GM12878 (cell line): ENCODE measurements around the gene LARGE1. TPM values are rescaled to one million over a fixed set of nuclear protein-coding genes. Genes with fewer than 3 reads are reported as not detected.
A peak's percentile ranks its signal among the peaks of the same experiment; 100 is the strongest.

Experiments
- ATAC-seq: fragments of 200-7000 bp; cut with Tn5 transposase; 3 replicates; pipeline ENCODE4 v1.9.1; 2020; ENCODE audit warnings: mild to moderate bottlenecking, moderate library complexity
- BruUV-seq: library from RNA; stranded (reverse); fragments of 400-500 nt; replicated peaks from 2 replicates; lab custom pipeline; 2021; lab: Mats Ljungman, UMichigan
- CTCF ChIA-PET: fragments of 300-600 bp; sonication (Branson Sonifier 250); formaldehyde crosslinking; extraction: SDS; loops from one replicate; lab custom pipeline; 2021; ENCODE audit warnings: inconsistent platforms; lab: Yijun Ruan, JAX
- POLR2A ChIA-PET: fragments of 350-600 bp; formaldehyde crosslinking; extraction: SDS; loops from one replicate; lab custom pipeline; 2021; ENCODE audit warnings: inconsistent platforms; lab: Charles Lee
- RAD21 ChIA-PET: fragments of 300-600 bp; sonication (Branson Sonifier 250); formaldehyde crosslinking; loops from one replicate; lab custom pipeline; 2023; ENCODE audit warnings: antibody characterized with exemption; ENCODE audit not compliant: unreplicated experiment; lab: Charles Lee
- SMC1A ChIA-PET: fragments of 300-600 bp; sonication (Branson Sonifier 250); formaldehyde crosslinking; loops from one replicate; lab custom pipeline; 2023; ENCODE audit not compliant: unreplicated experiment, uncharacterized antibody; lab: Charles Lee
- DNase-seq: peaks from one replicate; pipeline ENCODE4 v3.0.0-alpha.2; 2011; ENCODE audit warnings: low read depth, low spot score
- FAIRE-seq: peaks from 3 replicates; lab custom pipeline; 2011; peaks lifted over from hg19 to GRCh38; lab: Jason Lieb, UNC
- H2AFZ ChIP-seq: 2 replicates; pipeline ENCODE4 v1.6.0; 2011; ENCODE audit warnings: low read depth, low read length, control low read depth; ENCODE audit not compliant: control insufficient read depth
- H3K27ac ChIP-seq: 2 replicates; pipeline ENCODE4 v1.5.1; 2011; ENCODE audit warnings: control low read depth; ENCODE audit not compliant: control insufficient read depth, insufficient read depth
- H3K27me3 ChIP-seq, 2 experiments: replicated peaks in 1 of 2; 2 replicates each; pipeline versions ENCODE4 v1.6.0 to v1.6.1; 2011; ENCODE audit warnings: low read length in 1 of 2; ENCODE audit not compliant: control insufficient read depth in 2 of 2, insufficient read depth in 2 of 2
- H3K36me3 ChIP-seq, 2 experiments: 2 replicates each; pipeline ENCODE4 v1.5.1; 2011; ENCODE audit warnings: low read length in 1 of 2; ENCODE audit not compliant: control insufficient read depth in 2 of 2, insufficient read depth in 2 of 2
- H3K4me1 ChIP-seq: 2 replicates; pipeline ENCODE4 v1.6.1; 2011; ENCODE audit warnings: mild to moderate bottlenecking, low read length, moderate library complexity, mixed read lengths; ENCODE audit not compliant: control insufficient read depth, insufficient read depth
- H3K4me2 ChIP-seq: 2 replicates; pipeline ENCODE4 v1.6.0; 2011; ENCODE audit warnings: control low read depth; ENCODE audit not compliant: control insufficient read depth, insufficient read depth
- H3K4me3 ChIP-seq: fragments of 200-600 bp; sonication (generic); 2 replicates; pipeline ENCODE4 v1.5.1; 2016
- H3K79me2 ChIP-seq: 2 replicates; pipeline ENCODE4 v1.6.0; 2011; ENCODE audit warnings: low read length; ENCODE audit not compliant: control insufficient read depth, insufficient read depth
- H3K9ac ChIP-seq: 2 replicates; pipeline ENCODE4 v1.8.0; 2011; ENCODE audit warnings: low read length, control low read depth, mixed read lengths; ENCODE audit not compliant: control insufficient read depth, insufficient read depth
- H3K9me3 ChIP-seq: replicated peaks from 3 replicates; pipeline ENCODE4 v1.5.1; 2011; ENCODE audit warnings: mild to moderate bottlenecking, low read length; ENCODE audit not compliant: control insufficient read depth, insufficient read depth
- H4K20me1 ChIP-seq: 2 replicates; pipeline ENCODE4 v1.6.0; 2011; ENCODE audit not compliant: control insufficient read depth, insufficient read depth
- BMI1 ChIP-seq: fragments of 450-650 bp; IDR thresholded peaks from 2 replicates; pipeline ENCODE4 v1.6.1; 2016; ENCODE audit warnings: mild to moderate bottlenecking, moderate library complexity, borderline replicate concordance
- EED ChIP-seq: sonication (generic); IDR thresholded peaks from 2 replicates; pipeline ENCODE4 v1.6.1; 2016; ENCODE audit warnings: antibody characterized with exemption, low read depth
- ETV6 ChIP-seq, 2 experiments: fragments of 450-650 bp in 1 of 2; IDR thresholded peaks in 1 of 2; conservative IDR thresholded peaks in 1 of 2; 2 replicates each; pipeline ENCODE4 v1.6.1; 2014; ENCODE audit warnings: antibody characterized with exemption in 1 of 2, borderline replicate concordance in 1 of 2, low read depth in 1 of 2, mild to moderate bottlenecking in 1 of 2, moderate library complexity in 1 of 2
- GABPA ChIP-seq: IDR thresholded peaks from 2 replicates; pipeline ENCODE4 v1.6.1; 2014; ENCODE audit warnings: antibody characterized with exemption, low read depth, mild to moderate bottlenecking, inconsistent platforms
- NR2F1 ChIP-seq: fragments of 450-650 bp; conservative IDR thresholded peaks from 2 replicates; pipeline ENCODE4 v1.6.1; 2017; ENCODE audit warnings: mild to moderate bottlenecking
- RUNX3 ChIP-seq: IDR thresholded peaks from 2 replicates; pipeline ENCODE4 v1.6.1; 2012; ENCODE audit warnings: low read length, inconsistent platforms
- SPI1 ChIP-seq: IDR thresholded peaks from 2 replicates; pipeline ENCODE4 v1.6.1; 2011; ENCODE audit warnings: low read depth, mild to moderate bottlenecking, low read length, moderate library complexity, borderline replicate concordance; ENCODE audit not compliant: insufficient read depth
- TCF7 ChIP-seq: IDR thresholded peaks from 2 replicates; pipeline ENCODE4 v1.6.1; 2014; ENCODE audit warnings: antibody characterized with exemption, borderline replicate concordance
- WGBS: methylation state at CpG from one replicate; pipeline ENCODE4 v1.1.6; 2016; ENCODE audit warnings: low lambda C conversion rate; ENCODE audit not compliant: insufficient replicate concordance, insufficient coverage; ENCODE audit errors: missing lambda C conversion rate; 5-methylcytosine and 5-hydroxymethylcytosine counted together
- in situ Hi-C: fragments of 300-500 bp; cut with MboI; formaldehyde crosslinking; loops from 9 replicates; pipeline ENCODE4 v1.14.3; 2018; ENCODE audit warnings: mixed read lengths
- intact Hi-C: fragments of 100-400 bp; cut with micrococcal nuclease; formaldehyde crosslinking; loops from one replicate; pipeline ENCODE4 v1.14.2; 2022; ENCODE audit not compliant: unreplicated experiment
- polyA plus RNA-seq, 11 experiments: library from polyadenylated mRNA; depleted of rRNA in 4 of 11; unstranded in 6 of 11; stranded (reverse) in 5 of 11; fragments of >200 nt; fragmentation: Nextera tagmentation in 4 of 11; fragmentation: Illumina TruSeq in 1 of 11; extraction: Ambion mirVana in 4 of 11; extraction: Trizol in 1 of 11; gene quantifications; 1 replicate in 1 of 11; 2 replicates in 10 of 11; pipeline versions ENCODE4 v1.2.1 to v1.2.3, GENCODE V29; 2011 to 2016; ENCODE audit warnings: inconsistent platforms in 2 of 11, missing spikeins in 2 of 11, low read depth in 1 of 11
- total RNA-seq, 4 experiments: library from RNA; depleted of rRNA in 3 of 4; stranded (reverse); fragments of >200 nt in 3 of 4; fragmentation: Illumina TruSeq in 1 of 4; extraction: Trizol in 1 of 4; gene quantifications; 2 replicates each; pipeline versions ENCODE4 v1.2.1 to v1.2.3, GENCODE V29; 2013 to 2021
- TF ChIP-seq, protein P1 (sequence below): IDR thresholded peaks from 2 replicates; pipeline ENCODE4 v1.6.1; 2012; ENCODE audit warnings: low read depth, low read length, improper control_type of control experiment

Gene LARGE1
- total and polyA plus RNA-seq, 10 of the 15 experiments (the other 5 are each of a cell fraction or from before 2014, with no cell fraction given): 3.2 to 41.4 (median 17.3) TPM

DNA sequence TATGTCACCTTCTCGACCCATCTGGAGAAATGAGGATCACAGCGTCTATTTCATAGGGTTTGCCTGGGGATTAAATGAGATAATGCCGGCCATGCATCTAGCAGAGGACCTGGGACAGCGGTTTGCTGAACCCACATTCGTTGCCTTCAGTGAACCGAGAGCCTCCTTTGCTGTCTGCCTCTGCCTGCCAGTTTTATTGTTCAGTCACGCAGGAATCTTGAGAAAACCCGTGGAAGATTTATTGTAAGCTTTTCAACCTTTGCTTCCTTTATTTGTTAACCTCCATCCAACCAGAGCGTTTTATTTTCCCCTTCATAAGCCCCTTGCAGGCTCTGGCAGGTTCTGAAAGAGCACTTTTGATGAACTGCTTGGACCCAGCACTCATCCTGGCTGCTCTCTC lies 659.8 kb downstream of the LARGE1 start (continued):
- no peak for TF ChIP-seq TCF7
- TF ChIP-seq, protein P1, sequence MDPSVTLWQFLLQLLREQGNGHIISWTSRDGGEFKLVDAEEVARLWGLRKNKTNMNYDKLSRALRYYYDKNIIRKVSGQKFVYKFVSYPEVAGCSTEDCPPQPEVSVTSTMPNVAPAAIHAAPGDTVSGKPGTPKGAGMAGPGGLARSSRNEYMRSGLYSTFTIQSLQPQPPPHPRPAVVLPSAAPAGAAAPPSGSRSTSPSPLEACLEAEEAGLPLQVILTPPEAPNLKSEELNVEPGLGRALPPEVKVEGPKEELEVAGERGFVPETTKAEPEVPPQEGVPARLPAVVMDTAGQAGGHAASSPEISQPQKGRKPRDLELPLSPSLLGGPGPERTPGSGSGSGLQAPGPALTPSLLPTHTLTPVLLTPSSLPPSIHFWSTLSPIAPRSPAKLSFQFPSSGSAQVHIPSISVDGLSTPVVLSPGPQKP: no peak
- no peak for TF ChIP-seq BMI1
- TF ChIP-seq GABPA: no peak

DNA sequence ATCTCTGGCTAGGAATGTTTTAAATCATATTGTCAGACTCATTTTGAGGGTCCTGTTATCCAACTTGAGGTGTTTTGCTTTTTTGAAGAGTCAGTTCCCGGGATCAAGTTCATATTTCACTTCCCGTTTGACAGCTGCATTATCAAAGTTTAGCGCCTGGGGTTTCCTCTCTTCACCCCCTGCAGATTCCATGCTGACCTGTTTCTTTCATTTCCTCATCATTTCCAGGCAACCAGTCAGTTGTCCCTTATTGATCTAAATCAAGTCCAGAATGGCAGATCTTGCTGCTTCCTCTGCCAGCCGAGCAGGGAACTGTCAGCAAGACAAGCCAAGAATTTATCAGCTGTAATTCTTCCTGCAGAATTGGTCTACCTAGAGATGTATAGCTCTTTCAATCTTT lies 664.5 kb downstream of the LARGE1 start:
- no peak for TF ChIP-seq NR2F1
- TF ChIP-seq SPI1: peak; percentile 62
- TF ChIP-seq ETV6 (conservative IDR thresholded peaks at IDR 0.05 in 1 of 2, IDR thresholded peaks at IDR 0.05 in 1 of 2; ENCODE audit: borderline replicate concordance in 1 of 2, low read depth in 1 of 2): peak in 1 of 2 experiments; percentile 21; a peak in 1 of 4 replicates
- 0 out of 2 replicates have a peak, but pooled peaks have one; percentile 10 for TF ChIP-seq RUNX3
- TF ChIP-seq EED: peak; percentile 61; the same call in 1 of the 2 replicates
- TF ChIP-seq, all 136 proteins: peak for 4
- Histone ChIP-seq H3K9ac (no peak overlapping the region), H3K79me2 (no peaks in the 10 kb centered on the region), H3K27ac (peak overlapping the region; percentile 6; the same call in 1 of the 2 replicates), H3K27me3 (no peaks in the 10 kb centered on the region), H3K9me3 (no peaks in the 10 kb centered on the region; the same call in 2 of the 3 replicates), H3K4me2 (peak overlapping the region; percentile 38; the same call in 1 of the 2 replicates), H3K4me1 (peaks cover 9% of the 10 kb centered on the region; the same call in 1 of the 2 replicates), H4K20me1 (no peaks in the 10 kb centered on the region), H3K4me3 (0 out of 2 replicates have a peak overlapping the region, but pooled peaks have one; percentile 17), H3K36me3 (no peaks in the 10 kb centered on the region), H2AFZ (no peak overlapping the region; the same call in 1 of the 2 replicates)
- BruUV-seq: no TSS peak
- CTCF ChIA-PET: interaction anchor here (0.6 to 2.9 kb wide), 3 partner anchors 13 to 1216 kb away, joined by 3 to 17 read pairs (median 3); no protein-coding TSS in a partner anchor
- ATAC-seq (no peak), FAIRE-seq (no peak), DNase-seq (no peak)
- POLR2A ChIA-PET: no interaction called here
- RAD21 ChIA-PET: interaction anchor here (1.4 kb wide), 1 partner anchor 14 kb away, joined by 6 read pairs; no protein-coding TSS in a partner anchor
- in situ Hi-C loops (no loop called here), intact Hi-C loops (no loop called here)
- SMC1A ChIA-PET: interaction anchor here (0.9 to 1.9 kb wide), 3 partner anchors 10 to 307 kb away, joined by 3 to 6 read pairs (median 3); no protein-coding TSS in a partner anchor
- WGBS: 2% methylated on average over 4 of the region's 4 CpGs
